HG03064 (cell line): Measurements from ENCODE around the gene DENND4B.

Source experiments
- ATAC-seq: cut with Tn5 transposase; IDR thresholded peaks from one replicate; pipeline ENCODE4 v1.9.1; 2021; ENCODE audit warnings: low read depth; ENCODE audit not compliant: unreplicated experiment

Gene DENND4B

GRCh38 chr1:153951183-153951582, 4.7 kb upstream of the DENND4B start:
- no peak for ATAC-seq

GRCh38 chr1:153945795-153946621, 510 bp downstream of the DENND4B start:
- ATAC-seq = peak; percentile 63

DNA sequence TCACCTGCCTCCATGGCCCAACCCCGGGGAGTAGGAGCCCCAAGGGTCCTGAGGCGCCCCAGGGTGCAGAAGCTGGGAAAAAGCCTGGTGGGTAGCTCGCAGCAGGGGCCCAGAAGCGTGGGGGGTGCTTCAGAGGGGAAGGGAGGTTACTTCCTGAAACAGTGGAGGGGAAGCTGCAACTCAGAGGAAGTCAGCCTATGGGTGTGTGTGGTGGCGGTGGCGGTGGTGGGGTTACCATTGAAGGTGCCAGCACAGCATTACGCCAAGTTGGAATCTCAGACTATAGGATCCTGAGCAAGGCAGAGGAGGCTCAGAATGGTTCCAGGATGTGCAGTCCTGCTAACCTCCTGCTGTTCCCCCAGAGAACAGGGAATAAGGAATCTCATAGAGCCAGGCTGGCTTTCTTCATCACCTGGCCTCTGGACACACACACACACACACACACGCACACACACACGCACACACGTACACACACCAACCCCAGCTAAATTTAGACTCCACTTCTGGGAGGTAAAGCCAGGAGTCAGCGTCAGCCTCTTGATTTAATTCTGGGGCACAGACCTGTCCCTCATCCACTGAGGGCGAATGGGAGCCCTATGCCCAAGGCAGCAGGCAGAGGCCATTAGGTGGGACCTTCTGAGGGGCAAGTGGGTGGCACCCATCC, 1.3 kb downstream of the DENND4B start:
- no peak for ATAC-seq

DNA sequence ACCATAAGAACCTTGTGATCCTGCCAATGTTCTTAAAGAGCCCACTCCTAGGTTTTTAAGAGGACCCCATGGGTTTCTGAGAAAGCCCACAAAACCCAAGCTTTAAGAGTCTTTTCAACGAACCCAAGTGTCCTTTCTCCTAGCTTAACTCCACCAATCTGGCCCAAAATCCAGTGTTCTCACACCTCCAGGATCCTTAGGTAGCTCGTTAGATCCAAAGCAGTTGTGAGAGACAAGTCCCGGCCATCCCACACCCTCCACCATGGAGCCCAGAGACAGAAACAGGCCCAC, 1.7 kb downstream of the DENND4B start:
- no peak for ATAC-seq

DNA sequence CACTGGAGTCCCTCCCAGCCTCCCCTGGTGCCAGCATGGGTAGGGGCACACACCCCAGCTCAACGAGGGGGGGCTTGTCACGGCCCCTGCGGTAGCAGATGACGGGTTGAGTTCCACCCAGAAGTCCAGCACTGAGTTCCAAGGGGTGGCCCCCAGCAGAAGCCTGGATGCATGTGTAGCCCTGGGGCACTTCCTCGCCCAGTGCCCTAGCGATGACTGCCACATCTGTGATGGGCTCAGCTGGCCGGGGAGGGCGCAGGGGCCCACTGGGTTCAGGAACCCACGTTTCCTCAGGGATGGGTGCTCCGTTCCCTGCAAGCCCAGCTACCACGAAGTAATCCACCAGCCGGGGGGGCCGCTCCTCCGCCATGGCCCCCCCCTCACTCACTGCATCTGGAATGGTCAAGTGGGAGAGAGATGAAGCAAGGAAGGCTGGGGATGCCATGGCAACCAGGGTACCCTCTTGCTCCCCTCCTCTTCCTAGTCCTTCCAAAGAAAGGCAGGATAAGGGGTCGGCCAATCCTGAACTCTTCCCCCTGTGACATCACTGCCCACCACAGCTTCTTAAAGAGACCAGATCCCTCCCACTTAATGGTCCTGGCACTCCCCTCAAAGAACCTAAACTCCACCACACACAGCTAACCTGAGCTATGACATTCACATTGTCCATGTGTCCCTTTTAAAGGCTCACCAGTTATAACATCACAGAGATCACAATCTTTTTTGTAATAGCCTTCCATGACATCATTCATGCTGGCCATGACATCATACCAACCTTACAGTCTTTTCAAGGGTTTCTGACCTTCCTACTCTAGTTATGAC, 2.3 kb downstream of the DENND4B start:
- no peak for ATAC-seq

DNA sequence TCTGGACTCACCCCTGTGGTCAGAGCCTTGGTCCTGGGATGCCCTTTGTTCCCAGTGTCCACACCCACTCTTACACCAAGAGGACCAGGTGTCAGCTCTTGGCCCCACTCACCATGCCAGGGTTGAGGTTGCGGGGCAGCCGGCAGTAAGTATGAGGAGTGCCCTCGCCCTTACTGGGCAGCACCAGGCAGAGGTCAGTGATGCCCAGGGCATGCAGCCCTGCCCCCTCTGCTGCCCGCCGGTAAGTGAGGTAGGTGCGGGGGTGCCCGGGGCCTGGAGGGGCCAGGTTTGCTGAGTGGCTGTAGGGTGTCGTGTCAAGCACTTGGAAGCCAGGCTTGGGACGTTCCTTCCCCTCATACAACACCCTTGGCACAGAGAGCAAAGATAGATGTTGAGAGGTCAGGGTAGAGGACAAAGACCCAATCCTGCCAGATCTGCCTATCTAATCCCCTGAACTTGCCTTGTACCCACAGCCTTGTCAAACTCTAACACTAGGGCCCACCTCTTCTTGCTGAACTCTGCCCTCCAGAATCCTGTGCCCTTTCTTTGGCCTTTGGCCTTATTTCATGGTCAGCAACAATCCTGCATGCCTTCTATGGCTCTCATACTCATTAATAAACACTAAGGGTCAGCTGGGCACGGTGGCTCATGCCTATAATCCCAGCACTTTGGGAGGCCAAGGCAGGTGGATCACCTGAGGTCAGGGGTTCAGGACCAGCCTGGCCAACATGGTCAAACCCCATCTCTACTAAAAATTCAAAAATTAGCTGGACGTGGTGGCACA, 3.6 kb downstream of the DENND4B start:
- no peak for ATAC-seq

GRCh38 chr1:153941826-153942725, 4.4 kb downstream of the DENND4B start:
- ATAC-seq = no peak

DNA sequence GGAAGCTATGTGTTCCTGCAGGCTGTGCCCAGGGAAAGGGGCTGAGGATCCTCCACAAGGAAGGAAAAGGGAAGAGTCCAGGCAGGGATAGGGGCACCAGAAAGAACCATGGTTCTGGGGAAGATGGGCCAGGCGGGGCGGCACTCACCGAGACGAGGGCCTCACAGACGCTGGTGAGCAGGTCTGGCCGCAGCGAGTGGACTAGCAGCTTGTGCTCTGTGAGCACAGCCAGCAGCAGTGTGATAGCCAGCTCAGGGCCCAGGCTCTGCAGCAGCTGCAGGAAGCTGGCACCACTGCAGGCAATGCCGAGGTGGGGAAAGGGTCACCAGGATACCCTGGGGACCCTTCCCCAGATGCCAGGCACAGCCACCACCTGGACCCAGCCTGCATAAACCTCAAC, 5.8 kb downstream of the DENND4B start:
- ATAC-seq = no peak

DNA sequence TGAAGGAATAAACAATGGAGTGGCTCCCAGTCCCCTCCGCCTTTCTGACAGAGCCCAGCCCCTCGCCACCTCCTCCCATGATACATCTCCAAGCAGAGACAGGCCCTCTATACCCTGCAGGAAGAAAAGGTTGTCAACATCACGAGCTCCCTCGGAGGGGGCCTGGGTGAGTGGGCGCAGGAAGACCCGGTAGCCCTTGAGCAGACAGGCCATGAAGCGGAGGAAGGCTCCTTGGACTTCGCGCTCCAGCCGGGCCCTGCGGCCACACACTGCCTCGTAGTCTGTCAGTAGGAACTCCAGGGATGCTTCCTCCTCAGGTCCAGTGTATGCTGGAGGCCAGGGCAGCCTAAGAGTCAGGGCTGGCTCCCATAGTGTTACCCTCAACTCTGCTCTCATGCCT, 7.0 kb downstream of the DENND4B start:
- no peak for ATAC-seq

GRCh38 chr1:153938996-153939395, 7.5 kb downstream of the DENND4B start:
- ATAC-seq = no peak

DNA sequence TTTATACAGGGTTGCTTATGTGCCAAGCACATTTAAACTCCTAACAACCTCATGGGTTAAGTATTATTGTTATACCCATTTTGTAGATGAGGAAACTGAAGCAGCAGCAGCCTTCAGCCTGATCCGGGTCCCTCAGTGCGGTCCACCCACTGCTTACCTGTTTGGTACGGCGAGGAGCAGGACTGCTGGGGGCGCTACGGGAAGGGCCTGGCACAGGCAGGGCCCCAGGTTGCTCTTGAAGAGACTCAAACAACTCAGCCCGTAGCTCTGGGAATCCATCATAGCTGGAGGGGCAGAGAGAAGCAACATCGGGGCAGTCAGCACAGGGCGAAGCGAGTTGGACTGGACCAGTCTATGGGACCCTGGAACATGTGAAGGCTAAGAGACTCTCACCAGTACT, 9.2 kb downstream of the DENND4B start:
- no peak for ATAC-seq

DNA sequence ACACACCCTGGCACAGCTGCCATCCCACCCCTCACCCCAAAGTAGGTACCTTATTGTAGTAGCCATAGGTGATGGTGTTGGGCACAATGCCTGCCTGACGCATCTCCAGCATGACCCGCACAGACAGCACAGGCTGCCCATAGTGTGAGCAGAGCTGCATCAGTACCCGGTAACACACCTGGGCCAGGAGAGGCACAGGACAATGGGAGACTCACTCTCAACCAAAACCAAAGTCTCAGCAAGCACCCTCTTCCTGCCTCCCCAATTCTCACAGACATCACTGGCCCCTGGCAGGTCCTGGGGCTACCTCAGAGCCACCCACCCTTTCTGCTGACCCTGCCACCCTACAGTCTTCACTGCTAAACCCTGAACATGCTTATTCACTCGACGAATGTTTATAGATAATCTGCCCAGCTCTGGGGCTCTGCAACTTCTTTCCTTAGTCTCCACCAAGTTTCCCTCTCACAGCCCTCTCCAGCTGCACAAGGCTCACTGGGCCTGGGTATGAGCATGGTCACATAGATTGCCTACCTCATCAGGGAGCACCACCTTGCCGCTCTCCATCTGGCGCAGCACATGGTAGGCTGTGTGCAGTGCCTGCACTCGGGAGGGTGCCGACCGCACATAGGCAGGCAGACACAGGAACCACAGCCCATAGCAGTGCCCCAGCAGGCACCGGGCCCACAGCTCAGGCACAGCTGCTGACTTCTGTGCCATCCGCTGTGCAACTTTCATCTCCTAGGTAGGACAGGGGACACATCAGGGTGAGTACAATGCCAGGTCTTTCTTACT, 10.3 kb downstream of the DENND4B start:
- ATAC-seq = no peak

DNA sequence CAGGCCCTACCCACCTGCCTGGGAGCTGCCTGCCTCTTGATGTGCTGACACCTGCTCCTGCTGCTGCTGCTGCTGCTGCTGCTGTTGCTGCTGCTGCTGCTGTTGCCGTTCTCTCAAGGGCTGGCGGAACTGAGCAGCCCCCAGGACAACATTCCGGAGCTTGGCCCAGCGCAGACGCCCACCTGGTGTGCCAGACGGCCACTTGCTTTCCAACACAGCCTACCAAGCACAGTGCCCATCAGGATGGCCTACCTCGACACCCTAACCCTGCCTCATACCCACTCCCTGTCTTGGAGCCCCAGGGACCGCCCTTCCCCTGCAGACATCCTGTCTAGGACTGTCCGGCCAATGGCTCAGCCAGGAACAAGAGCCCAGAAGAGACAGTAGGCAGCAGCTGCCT, 11.8 kb downstream of the DENND4B start:
- ATAC-seq = no peak

DNA sequence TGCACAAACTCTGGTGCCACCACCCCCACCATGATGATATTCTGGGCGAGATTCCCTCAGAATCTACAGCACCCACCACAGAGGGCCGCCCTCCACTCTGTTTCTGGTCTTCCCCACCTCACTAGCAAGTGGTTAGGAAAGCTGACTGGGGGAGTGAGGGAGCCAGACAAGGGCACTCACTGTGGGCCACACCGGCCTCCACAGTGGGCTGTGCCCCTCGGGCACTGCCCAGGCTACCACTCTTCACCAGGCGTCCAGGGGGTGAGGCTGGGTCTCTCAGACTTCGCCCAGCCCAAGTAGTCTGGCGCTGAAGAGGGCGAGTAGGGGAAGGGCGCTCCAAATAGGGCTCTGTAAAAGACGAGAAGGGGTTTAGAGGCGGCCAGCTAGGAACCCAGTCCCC, 12.6 kb downstream of the DENND4B start:
- no peak for ATAC-seq

DNA sequence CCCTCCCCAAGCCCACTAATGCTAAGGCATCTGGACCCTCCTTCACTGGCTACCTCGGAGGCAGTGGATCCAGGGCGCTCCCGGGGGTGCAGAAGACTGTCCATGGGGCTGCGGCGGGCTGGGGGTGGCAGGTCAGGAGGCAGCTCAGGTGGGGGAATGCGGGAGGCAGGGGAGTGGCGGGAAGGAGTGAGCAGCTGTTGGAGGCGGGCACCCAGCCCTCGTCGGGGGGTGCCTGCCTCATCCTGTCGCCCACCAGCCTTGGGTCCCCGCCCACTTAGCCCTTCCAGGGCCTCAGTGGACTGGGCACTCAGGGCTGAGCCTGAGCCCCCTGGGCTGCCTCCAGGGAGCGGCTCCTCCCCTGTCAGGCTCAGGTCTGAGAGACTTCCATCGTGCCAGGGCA, 13.1 kb downstream of the DENND4B start:
- no peak for ATAC-seq

DNA sequence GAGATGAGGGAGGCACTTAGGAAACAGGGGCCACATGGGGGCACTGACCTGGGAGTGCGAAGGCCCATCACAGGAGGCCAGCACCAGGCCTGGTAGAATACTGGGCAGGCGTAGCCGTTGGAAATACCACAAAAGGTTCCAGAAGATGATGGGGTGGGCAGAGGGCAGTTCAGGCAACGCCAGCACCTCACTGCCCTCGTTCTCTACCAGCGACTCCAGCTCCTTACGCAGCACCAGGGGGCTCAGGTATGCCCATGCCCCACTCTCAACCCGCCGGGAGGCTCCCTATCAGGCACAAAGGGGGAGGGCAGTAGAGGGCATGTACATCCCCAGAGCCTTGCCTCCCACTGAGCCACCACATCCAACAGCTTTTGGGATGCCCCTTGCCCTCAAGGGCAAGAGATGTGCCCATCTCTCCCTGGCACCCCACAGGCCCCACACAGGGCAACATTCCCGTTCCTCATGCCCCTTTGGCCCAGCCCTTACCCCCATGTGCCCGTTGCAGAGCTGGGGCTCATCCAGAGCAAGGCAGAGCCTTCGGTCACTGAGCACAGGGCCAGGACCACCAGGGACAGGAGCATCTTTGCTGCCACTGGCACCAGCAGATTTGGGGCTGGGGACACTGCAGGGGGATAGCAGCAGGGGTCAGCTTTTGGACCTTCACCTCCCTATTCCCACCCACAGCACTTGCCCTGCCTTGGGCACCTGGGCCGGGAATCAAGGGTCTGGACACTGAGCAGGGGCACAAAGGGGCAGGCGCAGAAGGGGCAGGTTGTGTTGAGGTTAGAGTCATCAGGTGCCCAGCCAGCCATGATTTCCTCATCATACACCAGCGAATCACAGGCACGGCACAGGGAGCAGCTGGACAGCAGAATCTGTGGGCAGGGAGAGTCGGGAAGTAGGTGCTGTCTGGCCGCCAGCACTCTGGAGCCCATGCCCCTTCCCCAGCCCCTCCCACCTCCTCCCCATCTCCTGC, 14.1 kb downstream of the DENND4B start:
- no peak for ATAC-seq

DNA sequence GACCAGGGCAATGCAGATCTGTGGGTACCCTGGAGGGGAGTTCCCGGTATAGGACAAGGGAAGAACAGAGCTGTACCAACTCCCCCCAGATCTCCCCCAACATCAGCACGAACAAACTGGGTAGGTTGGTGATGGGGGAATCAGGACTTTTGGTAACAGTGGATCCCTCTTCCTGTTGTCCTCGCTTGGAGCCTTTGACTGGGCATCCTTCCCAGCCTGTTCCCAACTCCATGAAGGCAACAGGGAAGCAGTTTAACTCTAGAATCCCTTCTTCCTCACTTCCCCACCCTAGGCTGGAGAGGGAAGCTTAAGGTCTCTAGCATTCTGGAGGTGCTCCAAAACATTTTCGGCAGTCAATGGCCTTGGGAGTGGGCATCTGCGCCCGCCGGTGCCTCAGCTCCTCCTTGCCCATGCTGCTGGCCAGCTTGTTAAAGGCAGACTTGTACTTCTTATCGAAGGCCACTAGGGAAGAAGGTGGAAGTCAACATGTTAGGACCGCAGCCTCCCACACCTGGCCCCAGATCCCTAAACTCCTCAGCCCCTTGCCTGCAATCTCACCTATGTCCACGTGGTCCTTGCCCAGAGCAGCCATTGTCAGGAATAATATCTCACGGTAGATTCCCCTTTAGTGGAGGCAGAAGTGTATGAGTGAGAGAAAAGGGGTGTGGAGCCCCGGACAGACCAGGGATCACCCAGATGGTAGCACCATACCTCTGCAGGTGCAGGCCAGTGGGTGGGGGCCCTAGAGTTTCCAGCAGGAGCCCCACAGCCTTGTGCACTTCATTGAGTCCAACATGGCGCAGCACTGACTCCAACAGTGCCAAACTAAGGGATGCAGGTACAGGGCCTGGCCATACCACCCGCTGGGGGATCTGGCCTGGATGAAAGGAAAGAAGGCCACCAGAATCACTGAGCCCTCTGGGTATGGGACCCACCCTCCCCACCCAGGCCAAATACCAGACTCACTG, 16.3 kb downstream of the DENND4B start:
- ATAC-seq = no peak
